Upper lobe of left lung (tissue), 6 donors: ENCODE measurements around the gene RHBDF2. TPM values are rescaled to one million over a fixed set of nuclear protein-coding genes. Genes with fewer than 3 reads are reported as not detected.

ENCODE experiments used
- ATAC-seq, 2 donors: fragments of 200-7000 bp; cut with Tn5 transposase; one replicate each; pipeline ENCODE4 v1.9.1; 2022; ENCODE audit warnings: mild to moderate bottlenecking in 2 of 2, moderate library complexity in 2 of 2; ENCODE audit not compliant: low FRiP score in 2 of 2
- DNase-seq, 2 donors: peaks; one replicate each; pipeline ENCODE4 v3.0.0-alpha.2; 2019 to 2020
- H3K27ac ChIP-seq, 4 donors: fragments of 200-600 bp; sonication (generic); one replicate each; pipeline ENCODE4 v1.5.1; 2016 to 2019
- H3K27me3 ChIP-seq, 4 donors: fragments of 200-600 bp; sonication (generic); one replicate each; pipeline ENCODE4 v1.5.1; 2017 to 2019
- H3K36me3 ChIP-seq, 4 donors: fragments of 200-600 bp; sonication (generic); one replicate each; pipeline ENCODE4 v1.5.1; 2016 to 2019
- H3K4me1 ChIP-seq, 4 donors: fragments of 200-600 bp; sonication (generic); one replicate each; pipeline ENCODE4 v1.5.1; 2018 to 2019
- H3K4me3 ChIP-seq, 4 donors: fragments of 200-600 bp; sonication (generic); one replicate each; pipeline ENCODE4 v1.5.1; 2017 to 2019; ENCODE audit warnings: mild to moderate bottlenecking in 2 of 4, moderate library complexity in 1 of 4
- H3K9me3 ChIP-seq, 4 donors: fragments of 200-600 bp; sonication (generic); one replicate each; pipeline ENCODE4 v1.5.1; 2018 to 2019
- EP300 ChIP-seq, 4 donors: sonication (generic); formaldehyde crosslinking; IDR thresholded peaks; one replicate each; pipeline ENCODE4 v1.5.1; 2017; ENCODE audit warnings: antibody characterized with exemption in 4 of 4, control low read depth in 2 of 4
- POLR2A ChIP-seq, 4 donors: fragments of 450-650 bp; IDR thresholded peaks; one replicate each; pipeline ENCODE4 v1.5.1; 2016 to 2017; ENCODE audit warnings: antibody characterized with exemption in 4 of 4, mild to moderate bottlenecking in 2 of 4
- POLR2AphosphoS5 ChIP-seq, 2 donors: sonication (generic); formaldehyde crosslinking; IDR thresholded peaks; one replicate each; pipeline ENCODE4 v1.5.1; 2017; ENCODE audit warnings: antibody characterized with exemption in 2 of 2
- WGBS, 2 donors: methylation state at CpG; one replicate each; pipeline ENCODE4 v1.1.5; 2017 to 2018; 5-methylcytosine and 5-hydroxymethylcytosine counted together
- total RNA-seq, 6 donors: library from RNA; depleted of rRNA in 4 of 6; stranded (reverse); fragments of >200 nt in 4 of 6; gene quantifications; one replicate each; pipeline versions ENCODE4 v1.1.0 to v1.2.1, GENCODE V29; 2016 to 2021
- TF ChIP-seq, protein P1 (sequence below), 6 experiments: fragments of 450-650 bp in 4 of 6; fragments of 200-600 bp in 2 of 6; sonication (generic) in 2 of 6; IDR thresholded peaks; one replicate each; pipeline ENCODE4 v1.5.1; 2016 to 2019; ENCODE audit warnings: antibody characterized with exemption in 6 of 6
- donor health status: DM: no; HTN: no; CAD: no; lungs with moderate emphysema.
- donor health status: DM: no; HTN: yes; CAD: no; lungs with severe emphysema.

Gene RHBDF2
- total RNA-seq, 6 donors from 2014 or later = 34.3 to 137 (median 47.6) TPM

- ATAC-seq (no peak), DNase-seq (no peak)
- Histone ChIP-seq H3K4me1 (peaks cover 70 to 89% (median 81%) of the 10 kb centered on the region in 4 donors), H3K27ac (peak overlapping the region in 2 of 4 donors; percentile 35 to 91), H3K27me3 (no peaks in the 10 kb centered on the region), H3K36me3 (no peaks in the 10 kb centered on the region), H3K4me3 (no peak overlapping the region), H3K9me3 (no peaks in the 10 kb centered on the region)
- WGBS, 2 donors = 89 to 92% methylated on average over 6 of the region's 6 CpGs
- no peak for TF ChIP-seq POLR2A (IDR thresholded peaks at IDR 0.05)
- TF ChIP-seq POLR2AphosphoS5 (IDR thresholded peaks at IDR 0.05) = no peak
- TF ChIP-seq EP300 (IDR thresholded peaks at IDR 0.05) = no peak
- TF ChIP-seq, protein P1, sequence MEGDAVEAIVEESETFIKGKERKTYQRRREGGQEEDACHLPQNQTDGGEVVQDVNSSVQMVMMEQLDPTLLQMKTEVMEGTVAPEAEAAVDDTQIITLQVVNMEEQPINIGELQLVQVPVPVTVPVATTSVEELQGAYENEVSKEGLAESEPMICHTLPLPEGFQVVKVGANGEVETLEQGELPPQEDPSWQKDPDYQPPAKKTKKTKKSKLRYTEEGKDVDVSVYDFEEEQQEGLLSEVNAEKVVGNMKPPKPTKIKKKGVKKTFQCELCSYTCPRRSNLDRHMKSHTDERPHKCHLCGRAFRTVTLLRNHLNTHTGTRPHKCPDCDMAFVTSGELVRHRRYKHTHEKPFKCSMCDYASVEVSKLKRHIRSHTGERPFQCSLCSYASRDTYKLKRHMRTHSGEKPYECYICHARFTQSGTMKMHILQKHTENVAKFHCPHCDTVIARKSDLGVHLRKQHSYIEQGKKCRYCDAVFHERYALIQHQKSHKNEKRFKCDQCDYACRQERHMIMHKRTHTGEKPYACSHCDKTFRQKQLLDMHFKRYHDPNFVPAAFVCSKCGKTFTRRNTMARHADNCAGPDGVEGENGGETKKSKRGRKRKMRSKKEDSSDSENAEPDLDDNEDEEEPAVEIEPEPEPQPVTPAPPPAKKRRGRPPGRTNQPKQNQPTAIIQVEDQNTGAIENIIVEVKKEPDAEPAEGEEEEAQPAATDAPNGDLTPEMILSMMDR (IDR thresholded peaks at IDR 0.05) = no peak
Observed at GRCh38 chr17:76496464-76496863, 4.8 kb downstream of the RHBDF2 start.

DNA sequence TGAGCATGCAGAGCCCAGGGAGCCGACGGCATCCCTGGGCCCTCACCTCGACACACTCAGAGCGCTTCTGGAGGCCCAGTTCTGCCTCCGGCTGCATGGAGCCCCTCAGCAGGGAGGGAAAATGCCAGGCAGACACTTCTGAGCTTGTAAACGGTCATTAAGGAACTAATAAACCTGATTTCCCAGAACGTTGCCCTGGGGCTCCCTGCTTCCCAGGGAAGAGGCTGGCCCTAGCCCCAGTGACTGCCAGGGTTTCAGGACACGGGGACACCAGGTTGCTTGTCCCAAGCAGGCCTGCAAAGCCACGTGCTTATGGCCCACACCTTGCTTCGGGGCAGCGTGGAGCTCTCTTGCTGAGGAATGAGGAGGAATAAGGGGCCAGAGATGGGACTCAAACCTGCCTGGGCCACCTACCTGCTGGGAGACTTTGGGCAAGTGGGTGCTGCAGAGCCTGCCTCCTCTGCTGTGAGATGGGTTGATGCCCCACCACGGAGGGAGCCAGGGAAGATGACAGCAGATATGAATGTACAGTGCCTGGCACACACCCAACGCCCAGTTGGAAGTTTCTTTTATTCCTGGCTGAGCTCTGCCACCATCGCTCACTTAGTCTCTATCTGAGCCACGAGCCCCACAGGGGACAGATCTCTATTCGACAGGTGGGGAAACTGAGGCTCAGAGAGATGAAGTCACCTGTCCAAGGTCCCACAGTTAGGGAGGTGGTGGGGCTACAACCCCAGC, 5.4 kb downstream of the RHBDF2 start:
- TF ChIP-seq POLR2A (IDR thresholded peaks at IDR 0.05) (no peak), POLR2AphosphoS5 (IDR thresholded peaks at IDR 0.05) (no peak), EP300 (IDR thresholded peaks at IDR 0.05) (no peak)
- TF ChIP-seq, protein P1 (IDR thresholded peaks at IDR 0.05) = no peak
- Histone ChIP-seq H3K4me1 (peaks cover 75 to 93% (median 87%) of the 10 kb centered on the region in 4 donors), H3K36me3 (no peaks in the 10 kb centered on the region), H3K4me3 (no peak overlapping the region), H3K27ac (peak overlapping the region in 3 of 4 donors; percentile 20 to 91 (median 35)), H3K9me3 (no peaks in the 10 kb centered on the region), H3K27me3 (no peaks in the 10 kb centered on the region)
- ATAC-seq (no peak), DNase-seq (no peak)
- 83 to 88% methylated on average over 11 to 14 of the region's 16 CpGs for WGBS, 2 donors

GRCh38 chr17:76493505-76494167, 7.6 kb downstream of the RHBDF2 start:
- peak in 1 of 2 donors; percentile 37 for DNase-seq
- Histone ChIP-seq H3K4me1 (peaks cover 62 to 85% (median 78%) of the 10 kb centered on the region in 4 donors), H3K36me3 (no peaks in the 10 kb centered on the region), H3K27ac (peak overlapping the region; percentile 89 to 95 (median 94)), H3K27me3 (no peaks in the 10 kb centered on the region), H3K4me3 (peak overlapping the region in 2 of 4 donors; percentile 27 to 32), H3K9me3 (no peaks in the 10 kb centered on the region)
- 53 to 63% methylated on average over 13 to 21 of the region's 21 CpGs for WGBS, 2 donors
- ATAC-seq = no peak
- TF ChIP-seq POLR2A (IDR thresholded peaks at IDR 0.05) (no peak), POLR2AphosphoS5 (IDR thresholded peaks at IDR 0.05) (no peak), EP300 (IDR thresholded peaks at IDR 0.05) (no peak)
- TF ChIP-seq, protein P1 (IDR thresholded peaks at IDR 0.05) = no peak

- Histone ChIP-seq H3K27me3 (no peaks in the 10 kb centered on the region), H3K9me3 (no peaks in the 10 kb centered on the region), H3K4me1 (peaks cover 56 to 79% (median 72%) of the 10 kb centered on the region in 4 donors), H3K27ac (peak overlapping the region; percentile 89 to 95 (median 94)), H3K36me3 (no peaks in the 10 kb centered on the region), H3K4me3 (peak overlapping the region in 2 of 4 donors; percentile 27 to 32)
- DNase-seq = peak in 1 of 2 donors; percentile 86
- TF ChIP-seq, protein P1 (IDR thresholded peaks at IDR 0.05) = no peak
- TF ChIP-seq EP300 (IDR thresholded peaks at IDR 0.05) (peak in 2 of 4 donors; percentile 9 to 26), POLR2AphosphoS5 (IDR thresholded peaks at IDR 0.05) (peak; percentile 74 to 85), POLR2A (IDR thresholded peaks at IDR 0.05) (peak in 1 of 4 donors; percentile 68)
- ATAC-seq = peak; percentile 77 to 82
- WGBS, 2 donors = 9 to 23% methylated on average over 7 to 15 of the region's 15 CpGs
Observed at GRCh38 chr17:76492989-76493501, 8.2 kb downstream of the RHBDF2 start.
